GM12878 (cell line): ENCODE data around the gene XPOT. TPM values are rescaled to one million over a fixed set of nuclear protein-coding genes. Genes with fewer than 3 reads are reported as not detected.

Experiments
- ATAC-seq: fragments of 200-7000 bp; cut with Tn5 transposase; 3 replicates; pipeline ENCODE4 v1.9.1; 2020; ENCODE audit warnings: mild to moderate bottlenecking, moderate library complexity
- BruUV-seq: library from RNA; stranded (reverse); fragments of 400-500 nt; replicated peaks from 2 replicates; lab custom pipeline; 2021; lab: Mats Ljungman, UMichigan
- CTCF ChIA-PET: fragments of 300-600 bp; sonication (Branson Sonifier 250); formaldehyde crosslinking; extraction: SDS; loops from one replicate; lab custom pipeline; 2021; ENCODE audit warnings: inconsistent platforms; lab: Yijun Ruan, JAX
- POLR2A ChIA-PET: fragments of 350-600 bp; formaldehyde crosslinking; extraction: SDS; loops from one replicate; lab custom pipeline; 2021; ENCODE audit warnings: inconsistent platforms; lab: Charles Lee
- RAD21 ChIA-PET: fragments of 300-600 bp; sonication (Branson Sonifier 250); formaldehyde crosslinking; loops from one replicate; lab custom pipeline; 2023; ENCODE audit warnings: antibody characterized with exemption; ENCODE audit not compliant: unreplicated experiment; lab: Charles Lee
- SMC1A ChIA-PET: fragments of 300-600 bp; sonication (Branson Sonifier 250); formaldehyde crosslinking; loops from one replicate; lab custom pipeline; 2023; ENCODE audit not compliant: unreplicated experiment, uncharacterized antibody; lab: Charles Lee
- DNase-seq: peaks from one replicate; pipeline ENCODE4 v3.0.0-alpha.2; 2011; ENCODE audit warnings: low read depth, low spot score
- FAIRE-seq: peaks from 3 replicates; lab custom pipeline; 2011; peaks lifted over from hg19 to GRCh38; lab: Jason Lieb, UNC
- H2AFZ ChIP-seq: 2 replicates; pipeline ENCODE4 v1.6.0; 2011; ENCODE audit warnings: low read depth, low read length, control low read depth; ENCODE audit not compliant: control insufficient read depth
- H3K27ac ChIP-seq: 2 replicates; pipeline ENCODE4 v1.5.1; 2011; ENCODE audit warnings: control low read depth; ENCODE audit not compliant: control insufficient read depth, insufficient read depth
- H3K27me3 ChIP-seq, 2 experiments: replicated peaks in 1 of 2; 2 replicates each; pipeline versions ENCODE4 v1.6.0 to v1.6.1; 2011; ENCODE audit warnings: low read length in 1 of 2; ENCODE audit not compliant: control insufficient read depth in 2 of 2, insufficient read depth in 2 of 2
- H3K36me3 ChIP-seq, 2 experiments: 2 replicates each; pipeline ENCODE4 v1.5.1; 2011; ENCODE audit warnings: low read length in 1 of 2; ENCODE audit not compliant: control insufficient read depth in 2 of 2, insufficient read depth in 2 of 2
- H3K4me1 ChIP-seq: 2 replicates; pipeline ENCODE4 v1.6.1; 2011; ENCODE audit warnings: mild to moderate bottlenecking, low read length, moderate library complexity, mixed read lengths; ENCODE audit not compliant: control insufficient read depth, insufficient read depth
- H3K4me2 ChIP-seq: 2 replicates; pipeline ENCODE4 v1.6.0; 2011; ENCODE audit warnings: control low read depth; ENCODE audit not compliant: control insufficient read depth, insufficient read depth
- H3K4me3 ChIP-seq: fragments of 200-600 bp; sonication (generic); 2 replicates; pipeline ENCODE4 v1.5.1; 2016
- H3K79me2 ChIP-seq: 2 replicates; pipeline ENCODE4 v1.6.0; 2011; ENCODE audit warnings: low read length; ENCODE audit not compliant: control insufficient read depth, insufficient read depth
- H3K9ac ChIP-seq: 2 replicates; pipeline ENCODE4 v1.8.0; 2011; ENCODE audit warnings: low read length, control low read depth, mixed read lengths; ENCODE audit not compliant: control insufficient read depth, insufficient read depth
- H3K9me3 ChIP-seq: replicated peaks from 3 replicates; pipeline ENCODE4 v1.5.1; 2011; ENCODE audit warnings: mild to moderate bottlenecking, low read length; ENCODE audit not compliant: control insufficient read depth, insufficient read depth
- H4K20me1 ChIP-seq: 2 replicates; pipeline ENCODE4 v1.6.0; 2011; ENCODE audit not compliant: control insufficient read depth, insufficient read depth
- EP300 ChIP-seq, 2 experiments: fragments of 150-350 bp in 1 of 2; IDR thresholded peaks; 2 replicates each; pipeline ENCODE4 v1.6.1; 2011 to 2012; ENCODE audit warnings: low read depth in 2 of 2, low read length in 2 of 2, borderline replicate concordance in 1 of 2, improper control_type of control experiment in 1 of 2, inconsistent platforms in 1 of 2; ENCODE audit not compliant: control insufficient read depth in 1 of 2
- MEF2B ChIP-seq: fragments of 450-650 bp; IDR thresholded peaks from 2 replicates; pipeline ENCODE4 v1.6.1; 2018; ENCODE audit warnings: mild to moderate bottlenecking, moderate library complexity; ENCODE audit not compliant: partially characterized antibody, poor library complexity, severe bottlenecking
- MTA3 ChIP-seq: IDR thresholded peaks from 2 replicates; pipeline ENCODE4 v1.6.1; 2012; ENCODE audit warnings: low read length, inconsistent platforms, borderline replicate concordance
- NR2C2 ChIP-seq: IDR thresholded peaks from 2 replicates; pipeline ENCODE4 v1.6.1; 2011; ENCODE audit warnings: borderline replicate concordance, low read depth; ENCODE audit not compliant: control insufficient read depth, insufficient read length
- RCOR1 ChIP-seq: conservative IDR thresholded peaks from 2 replicates; pipeline ENCODE4 v1.6.1; 2012; ENCODE audit warnings: low read depth, low read length, improper control_type of control experiment
- RUNX3 ChIP-seq: IDR thresholded peaks from 2 replicates; pipeline ENCODE4 v1.6.1; 2012; ENCODE audit warnings: low read length, inconsistent platforms
- SIX5 ChIP-seq: IDR thresholded peaks from 2 replicates; pipeline ENCODE4 v1.6.1; 2011; ENCODE audit warnings: mild to moderate bottlenecking, low read depth, low read length, moderate library complexity; ENCODE audit not compliant: severe bottlenecking
- SMC3 ChIP-seq: IDR thresholded peaks from 2 replicates; pipeline ENCODE4 v1.6.1; 2011; ENCODE audit warnings: low read length, improper control_type of control experiment, borderline replicate concordance
- SPI1 ChIP-seq: IDR thresholded peaks from 2 replicates; pipeline ENCODE4 v1.6.1; 2011; ENCODE audit warnings: low read depth, mild to moderate bottlenecking, low read length, moderate library complexity, borderline replicate concordance; ENCODE audit not compliant: insufficient read depth
- SUPT20H ChIP-seq: IDR thresholded peaks from 2 replicates; pipeline ENCODE4 v1.6.1; 2011; ENCODE audit warnings: low read depth, mild to moderate bottlenecking, low read length, moderate library complexity, borderline replicate concordance; ENCODE audit not compliant: control insufficient read depth
- TBL1XR1 ChIP-seq: IDR thresholded peaks from 2 replicates; pipeline ENCODE4 v1.6.1; 2012; ENCODE audit warnings: low read depth, low read length, improper control_type of control experiment
- WRNIP1 ChIP-seq: IDR thresholded peaks from 2 replicates; pipeline ENCODE4 v1.6.1; 2011; ENCODE audit warnings: low read depth, low read length, improper control_type of control experiment, borderline replicate concordance
- YY1 ChIP-seq: IDR thresholded peaks from 2 replicates; pipeline ENCODE4 v1.6.1; 2011; ENCODE audit warnings: low read depth, mild to moderate bottlenecking, low read length
- ZNF274 ChIP-seq: IDR thresholded peaks from one replicate; pipeline ENCODE4 v1.8.0; 2011; ENCODE audit not compliant: insufficient read length, insufficient read depth
- ZZZ3 ChIP-seq: IDR thresholded peaks from 2 replicates; pipeline ENCODE4 v1.6.1; 2011; ENCODE audit warnings: low read depth; ENCODE audit not compliant: control insufficient read depth, insufficient read length
- WGBS: methylation state at CpG from one replicate; pipeline ENCODE4 v1.1.6; 2016; ENCODE audit warnings: low lambda C conversion rate; ENCODE audit not compliant: insufficient replicate concordance, insufficient coverage; ENCODE audit errors: missing lambda C conversion rate; 5-methylcytosine and 5-hydroxymethylcytosine counted together
- in situ Hi-C: fragments of 300-500 bp; cut with MboI; formaldehyde crosslinking; loops from 9 replicates; pipeline ENCODE4 v1.14.3; 2018; ENCODE audit warnings: mixed read lengths
- intact Hi-C: fragments of 100-400 bp; cut with micrococcal nuclease; formaldehyde crosslinking; loops from one replicate; pipeline ENCODE4 v1.14.2; 2022; ENCODE audit not compliant: unreplicated experiment
- polyA plus RNA-seq, 11 experiments: library from polyadenylated mRNA; depleted of rRNA in 4 of 11; unstranded in 6 of 11; stranded (reverse) in 5 of 11; fragments of >200 nt; fragmentation: Nextera tagmentation in 4 of 11; fragmentation: Illumina TruSeq in 1 of 11; extraction: Ambion mirVana in 4 of 11; extraction: Trizol in 1 of 11; gene quantifications; 1 replicate in 1 of 11; 2 replicates in 10 of 11; pipeline versions ENCODE4 v1.2.1 to v1.2.3, GENCODE V29; 2011 to 2016; ENCODE audit warnings: inconsistent platforms in 2 of 11, missing spikeins in 2 of 11, low read depth in 1 of 11
- total RNA-seq, 4 experiments: library from RNA; depleted of rRNA in 3 of 4; stranded (reverse); fragments of >200 nt in 3 of 4; fragmentation: Illumina TruSeq in 1 of 4; extraction: Trizol in 1 of 4; gene quantifications; 2 replicates each; pipeline versions ENCODE4 v1.2.1 to v1.2.3, GENCODE V29; 2013 to 2021
- TF ChIP-seq, protein P1 (sequence below): IDR thresholded peaks from 2 replicates; pipeline ENCODE4 v1.6.1; 2012; ENCODE audit warnings: mild to moderate bottlenecking, low read depth, low read length

Gene XPOT
- total and polyA plus RNA-seq, 10 of the 15 experiments (the other 5 are each of a cell fraction or from before 2014, with no cell fraction given), result 11.9 to 66.3 (median 54.7) TPM

GRCh38 chr12:64480148-64480547, 76.0 kb downstream of the XPOT start:
- H3K4me3 ChIP-seq, result no peak overlapping the region
- ChIA-PET CTCF (no interaction called here), RAD21 (no interaction called here), SMC1A (no interaction called here), POLR2A (no interaction called here)
- in situ Hi-C loops, result no loop called here
- no peak overlapping the region for H3K27ac ChIP-seq
- no peaks in the 10 kb centered on the region for H4K20me1 ChIP-seq
- no TSS peak for BruUV-seq
- H3K4me1 ChIP-seq, result no peaks in the 10 kb centered on the region
- no peaks in the 10 kb centered on the region for H3K27me3 ChIP-seq
- ATAC-seq, result no peak
- H3K4me2 ChIP-seq, result no peak overlapping the region
- intact Hi-C loops, result no loop called here
- DNase-seq, result no peak
- H3K36me3 ChIP-seq, result peaks cover 3 to 12% of the 10 kb centered on the region in 2 experiments; a peak in 3 of 4 replicates
- H3K79me2 ChIP-seq, result peaks cover 4% of the 10 kb centered on the region
- no peak overlapping the region for H3K9ac ChIP-seq
- no peak for FAIRE-seq
- H3K9me3 ChIP-seq, result peaks cover 10% of the 10 kb centered on the region
- TF ChIP-seq SUPT20H, result no peak
- no peak overlapping the region for H2AFZ ChIP-seq
- WGBS, result 96% methylated on average over 1 of the region's 1 CpG

- H3K36me3 ChIP-seq, result peaks cover 0 to 29% of the 10 kb centered on the region in 2 experiments; a peak in 2 of 4 replicates
- H4K20me1 ChIP-seq, result no peaks in the 10 kb centered on the region
- no peak overlapping the region for H3K9ac ChIP-seq
- FAIRE-seq (no peak), ATAC-seq (no peak), DNase-seq (no peak)
- H3K27ac ChIP-seq, result no peak overlapping the region
- no peaks in the 10 kb centered on the region for H3K27me3 ChIP-seq
- no TSS peak for BruUV-seq
- RAD21 ChIA-PET, result no interaction called here
- H3K79me2 ChIP-seq, result no peaks in the 10 kb centered on the region
- no peaks in the 10 kb centered on the region for H3K9me3 ChIP-seq
- no peak overlapping the region for H2AFZ ChIP-seq
- H3K4me3 ChIP-seq, result no peak overlapping the region
- in situ Hi-C loops, result no loop called here
- no peaks in the 10 kb centered on the region for H3K4me1 ChIP-seq
- SMC1A ChIA-PET, result interaction anchor here (1.3 kb wide), 1 partner anchor 14 kb away, joined by 4 read pairs; no protein-coding TSS in a partner anchor
- WGBS, result 98% methylated on average over 3 of the region's 3 CpGs
- H3K4me2 ChIP-seq, result no peak overlapping the region
- CTCF ChIA-PET, result no interaction called here
- intact Hi-C loops, result no loop called here
- POLR2A ChIA-PET, result no interaction called here
- TF ChIP-seq MEF2B (no peak), WRNIP1 (no peak), SIX5 (no peak), TBL1XR1 (no peak), NR2C2 (no peak), RCOR1 (no peak), ZZZ3 (no peak), ZNF274 (no peak), EP300 (IDR thresholded peaks at IDR 0.05; ENCODE audit: borderline replicate concordance in 1 of 2, control insufficient read depth in 1 of 2, low read depth in 2 of 2, low read length in 2 of 2) (no peak), MTA3 (no peak), RUNX3 (no peak), YY1 (no peak), SPI1 (no peak), SMC3 (no peak)
- TF ChIP-seq, protein P1, sequence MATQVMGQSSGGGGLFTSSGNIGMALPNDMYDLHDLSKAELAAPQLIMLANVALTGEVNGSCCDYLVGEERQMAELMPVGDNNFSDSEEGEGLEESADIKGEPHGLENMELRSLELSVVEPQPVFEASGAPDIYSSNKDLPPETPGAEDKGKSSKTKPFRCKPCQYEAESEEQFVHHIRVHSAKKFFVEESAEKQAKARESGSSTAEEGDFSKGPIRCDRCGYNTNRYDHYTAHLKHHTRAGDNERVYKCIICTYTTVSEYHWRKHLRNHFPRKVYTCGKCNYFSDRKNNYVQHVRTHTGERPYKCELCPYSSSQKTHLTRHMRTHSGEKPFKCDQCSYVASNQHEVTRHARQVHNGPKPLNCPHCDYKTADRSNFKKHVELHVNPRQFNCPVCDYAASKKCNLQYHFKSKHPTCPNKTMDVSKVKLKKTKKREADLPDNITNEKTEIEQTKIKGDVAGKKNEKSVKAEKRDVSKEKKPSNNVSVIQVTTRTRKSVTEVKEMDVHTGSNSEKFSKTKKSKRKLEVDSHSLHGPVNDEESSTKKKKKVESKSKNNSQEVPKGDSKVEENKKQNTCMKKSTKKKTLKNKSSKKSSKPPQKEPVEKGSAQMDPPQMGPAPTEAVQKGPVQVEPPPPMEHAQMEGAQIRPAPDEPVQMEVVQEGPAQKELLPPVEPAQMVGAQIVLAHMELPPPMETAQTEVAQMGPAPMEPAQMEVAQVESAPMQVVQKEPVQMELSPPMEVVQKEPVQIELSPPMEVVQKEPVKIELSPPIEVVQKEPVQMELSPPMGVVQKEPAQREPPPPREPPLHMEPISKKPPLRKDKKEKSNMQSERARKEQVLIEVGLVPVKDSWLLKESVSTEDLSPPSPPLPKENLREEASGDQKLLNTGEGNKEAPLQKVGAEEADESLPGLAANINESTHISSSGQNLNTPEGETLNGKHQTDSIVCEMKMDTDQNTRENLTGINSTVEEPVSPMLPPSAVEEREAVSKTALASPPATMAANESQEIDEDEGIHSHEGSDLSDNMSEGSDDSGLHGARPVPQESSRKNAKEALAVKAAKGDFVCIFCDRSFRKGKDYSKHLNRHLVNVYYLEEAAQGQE, result no peak
These were observed 82.5 kb downstream of the XPOT start for GRCh38 chr12:64486657-64487056.
